Mesenchymal stem cell (in vitro differentiated cells and primary cell): ENCODE data around the gene TKTL1.

Experiments
- DNase-seq: peaks from one replicate; pipeline ENCODE4 v3.0.0-alpha.2; 2013
- H2AFZ ChIP-seq: one replicate; pipeline ENCODE4 v1.6.1; 2013; ENCODE audit warnings: low read depth, mild to moderate bottlenecking, control low read depth, inconsistent platforms, low read length, moderate library complexity
- H2AK5ac ChIP-seq: 2 replicates; pipeline ENCODE4 v1.6.1; 2013; ENCODE audit warnings: low read length, moderate library complexity, mild to moderate bottlenecking, inconsistent platforms; ENCODE audit not compliant: severe bottlenecking
- H2BK120ac ChIP-seq: one replicate; pipeline ENCODE4 v1.6.1; 2013; ENCODE audit warnings: low read depth, mild to moderate bottlenecking, inconsistent platforms, low read length, moderate library complexity
- H2BK12ac ChIP-seq, 2 experiments: one replicate each; pipeline ENCODE4 v1.6.1; 2013; ENCODE audit warnings: inconsistent platforms in 2 of 2, low read length in 2 of 2, mild to moderate bottlenecking in 2 of 2, moderate library complexity in 2 of 2, control low read depth in 1 of 2
- H2BK15ac ChIP-seq: one replicate; pipeline ENCODE4 v1.6.1; 2013; ENCODE audit warnings: mild to moderate bottlenecking, low read depth, inconsistent platforms; ENCODE audit not compliant: poor library complexity, severe bottlenecking
- H2BK5ac ChIP-seq: 2 replicates; pipeline ENCODE4 v1.6.1; 2013; ENCODE audit warnings: low read depth, mild to moderate bottlenecking, low read length, control low read depth, inconsistent platforms; ENCODE audit not compliant: poor library complexity, severe bottlenecking
- H3K14ac ChIP-seq, 2 experiments: one replicate each; pipeline ENCODE4 v1.6.1; 2013; ENCODE audit warnings: inconsistent platforms in 2 of 2, low read length in 2 of 2, control low read depth in 1 of 2, mild to moderate bottlenecking in 1 of 2, moderate library complexity in 1 of 2
- H3K18ac ChIP-seq, 2 experiments: one replicate each; pipeline ENCODE4 v1.6.1; 2013; ENCODE audit warnings: inconsistent platforms in 2 of 2, low read length in 2 of 2, control low read depth in 1 of 2, low read depth in 1 of 2, mild to moderate bottlenecking in 1 of 2
- H3K23ac ChIP-seq, 2 experiments: one replicate each; pipeline ENCODE4 v1.6.1; 2013; ENCODE audit warnings: inconsistent platforms in 2 of 2, low read length in 2 of 2, mild to moderate bottlenecking in 2 of 2, moderate library complexity in 2 of 2, control low read depth in 1 of 2
- H3K27ac ChIP-seq: 2 replicates; pipeline ENCODE4 v1.5.1; 2013; ENCODE audit warnings: mild to moderate bottlenecking, moderate library complexity, low read length, control low read depth, inconsistent platforms; ENCODE audit not compliant: poor library complexity, severe bottlenecking
- H3K27me3 ChIP-seq, 2 experiments: 2 replicates each; pipeline versions ENCODE4 v1.6.1 to v1.7.0; 2013; ENCODE audit warnings: low read length in 2 of 2, mild to moderate bottlenecking in 2 of 2, moderate library complexity in 2 of 2, control low read depth in 1 of 2, inconsistent platforms in 1 of 2; ENCODE audit not compliant: control insufficient read depth in 1 of 2, insufficient read depth in 1 of 2
- H3K36me3 ChIP-seq, 2 experiments: 2 replicates each; pipeline versions ENCODE4 v1.6.1 to v1.7.0; 2013; ENCODE audit warnings: low read length in 2 of 2, control low read depth in 1 of 2, inconsistent platforms in 1 of 2, low read depth in 1 of 2, mild to moderate bottlenecking in 1 of 2; ENCODE audit not compliant: insufficient read depth in 2 of 2, control insufficient read depth in 1 of 2
- H3K4ac ChIP-seq, 2 experiments: one replicate each; pipeline ENCODE4 v1.6.1; 2013; ENCODE audit warnings: inconsistent platforms in 2 of 2, low read length in 2 of 2, mild to moderate bottlenecking in 2 of 2, moderate library complexity in 2 of 2, control low read depth in 1 of 2, low read depth in 1 of 2
- H3K4me1 ChIP-seq: 2 replicates; pipeline ENCODE4 v1.6.1; 2013; ENCODE audit warnings: low read depth, low read length, control low read depth; ENCODE audit not compliant: control insufficient read depth, insufficient read depth
- H3K4me2 ChIP-seq: 2 replicates; pipeline ENCODE4 v1.6.1; 2013; ENCODE audit warnings: low read length, mild to moderate bottlenecking, inconsistent platforms; ENCODE audit not compliant: poor library complexity, severe bottlenecking
- H3K4me3 ChIP-seq, 2 experiments: 2 replicates each; pipeline versions ENCODE4 v1.5.1 to v1.7.0; 2013; ENCODE audit warnings: low read length in 2 of 2, mild to moderate bottlenecking in 2 of 2, control low read depth in 1 of 2, low read depth in 1 of 2; ENCODE audit not compliant: insufficient read depth in 1 of 2
- H3K79me1 ChIP-seq: replicated peaks from 2 replicates; pipeline ENCODE4 v1.6.1; 2013; ENCODE audit warnings: mild to moderate bottlenecking, control low read depth, low read length, inconsistent platforms; ENCODE audit not compliant: poor library complexity, severe bottlenecking
- H3K9ac ChIP-seq: 2 replicates; pipeline ENCODE4 v1.7.0; 2013; ENCODE audit warnings: mild to moderate bottlenecking, low read length, moderate library complexity
- H3K9me3 ChIP-seq: 2 replicates; pipeline ENCODE4 v1.7.0; 2013; ENCODE audit warnings: mild to moderate bottlenecking, low read length; ENCODE audit not compliant: control insufficient read depth
- H4K8ac ChIP-seq: one replicate; pipeline ENCODE4 v1.6.1; 2013; ENCODE audit warnings: inconsistent platforms, mild to moderate bottlenecking, low read length, moderate library complexity
- H4K91ac ChIP-seq: one replicate; pipeline ENCODE4 v1.6.1; 2013; ENCODE audit warnings: mild to moderate bottlenecking, low read length, inconsistent platforms
- WGBS: methylation state at CpG from one replicate; pipeline ENCODE4 v1.1.7; 2013; ENCODE audit warnings: mixed read lengths; 5-methylcytosine and 5-hydroxymethylcytosine counted together

The TKTL1 gene

DNA sequence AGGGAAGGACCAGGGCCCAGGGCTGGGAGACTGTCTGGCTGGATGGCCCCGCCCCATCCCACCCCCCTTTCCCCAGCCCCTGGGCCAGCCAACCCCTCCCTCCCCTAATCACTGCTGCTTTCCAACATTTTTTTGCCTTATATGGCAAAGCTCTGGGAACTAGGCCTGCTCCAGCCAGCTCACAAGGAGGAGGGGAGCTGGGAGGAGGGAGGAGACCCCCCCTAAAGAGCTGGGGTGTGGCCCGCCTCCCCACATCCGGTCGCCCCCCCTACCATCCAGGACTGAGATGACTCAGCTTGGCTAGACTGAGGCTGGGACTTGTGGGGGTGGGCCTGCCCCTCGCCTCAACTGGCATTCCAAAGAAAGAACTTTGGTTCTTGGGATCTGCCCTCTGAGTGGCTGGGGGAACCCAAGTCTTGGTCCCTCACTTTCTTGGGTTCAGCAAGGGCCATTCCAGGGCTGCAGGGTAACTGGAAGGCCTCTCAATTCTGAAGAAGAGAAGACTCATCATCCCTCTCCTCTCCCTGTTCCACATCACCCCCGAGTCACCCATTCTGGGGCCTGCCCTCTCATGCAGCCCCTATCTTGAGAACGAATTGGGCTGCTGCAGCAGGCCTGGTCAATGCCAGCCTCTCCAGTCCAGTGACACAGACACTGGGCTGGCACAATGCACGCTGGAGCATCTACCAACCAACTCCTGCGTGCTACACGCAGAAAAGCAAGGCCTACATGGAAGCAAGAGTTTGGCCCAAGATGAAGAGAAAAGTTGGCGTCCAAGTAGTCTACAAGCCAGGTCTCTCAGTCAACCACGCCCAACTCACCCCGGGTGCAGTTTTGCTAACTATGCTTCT, 74.1 kb downstream of the TKTL1 start:
- DNase-seq = peak; percentile 95
- no peaks in the 10 kb centered on the region for H3K9me3 ChIP-seq
- H3K9ac ChIP-seq = peak overlapping the region; percentile 98
- H3K4me1 ChIP-seq = peaks cover 48% of the 10 kb centered on the region
- peak overlapping the region; percentile 89 for H3K4me2 ChIP-seq
- peak overlapping the region in 1 of 2 experiments; percentile 59 for H3K23ac ChIP-seq
- H3K36me3 ChIP-seq = peaks cover 30 to 48% of the 10 kb centered on the region in 2 experiments
- peak overlapping the region; percentile 93 for H2BK120ac ChIP-seq
- H3K4ac ChIP-seq = peak overlapping the region; percentile 97 to 98
- H3K18ac ChIP-seq = peak overlapping the region; percentile 98
- peak overlapping the region; percentile 73 to 91 for H3K4me3 ChIP-seq
- H3K27me3 ChIP-seq = no peaks in the 10 kb centered on the region
- WGBS = 2% methylated on average over 6 of the region's 13 CpGs
- H2AFZ ChIP-seq = no peak overlapping the region
- peak overlapping the region; percentile 100 for H3K27ac ChIP-seq
- peak overlapping the region; percentile 99 for H2BK5ac ChIP-seq
- H4K8ac ChIP-seq = peak overlapping the region; percentile 89
- no peaks in the 10 kb centered on the region for H3K79me1 ChIP-seq
- H2BK12ac ChIP-seq = peak overlapping the region; percentile 63 to 84
- peak overlapping the region; percentile 99 for H4K91ac ChIP-seq
- peak overlapping the region; percentile 67 for H2BK15ac ChIP-seq
- H3K14ac ChIP-seq = peak overlapping the region in 1 of 2 experiments; percentile 97
- peak overlapping the region; percentile 96 for H2AK5ac ChIP-seq

- Histone ChIP-seq H3K27me3 (no peaks in the 10 kb centered on the region), H3K9me3 (no peaks in the 10 kb centered on the region), H4K91ac (peak overlapping the region; percentile 97), H3K14ac (peak overlapping the region in 1 of 2 experiments; percentile 75), H2BK5ac (peak overlapping the region; percentile 82), H3K4ac (peak overlapping the region; percentile 97 to 98), H3K23ac (peak overlapping the region in 1 of 2 experiments; percentile 59), H3K36me3 (peaks cover 22 to 40% of the 10 kb centered on the region in 2 experiments), H3K4me3 (peak overlapping the region; percentile 73 to 91), H2AK5ac (no peak overlapping the region), H3K4me2 (peak overlapping the region; percentile 89), H2BK15ac (peak overlapping the region; percentile 67), H3K27ac (peak overlapping the region; percentile 100), H3K9ac (peak overlapping the region; percentile 98), H2BK12ac (peak overlapping the region in 1 of 2 experiments; percentile 42), H2BK120ac (peak overlapping the region; percentile 79), H3K18ac (peak overlapping the region; percentile 92 to 98), H3K79me1 (no peaks in the 10 kb centered on the region), H4K8ac (peak overlapping the region; percentile 89), H3K4me1 (peaks cover 41% of the 10 kb centered on the region), H2AFZ (no peak overlapping the region)
- 0% methylated on average over 14 of the region's 63 CpGs for WGBS
- no peak for DNase-seq
Observed at GRCh38 chrX:154370300-154371016, 74.9 kb downstream of the TKTL1 start.

DNA sequence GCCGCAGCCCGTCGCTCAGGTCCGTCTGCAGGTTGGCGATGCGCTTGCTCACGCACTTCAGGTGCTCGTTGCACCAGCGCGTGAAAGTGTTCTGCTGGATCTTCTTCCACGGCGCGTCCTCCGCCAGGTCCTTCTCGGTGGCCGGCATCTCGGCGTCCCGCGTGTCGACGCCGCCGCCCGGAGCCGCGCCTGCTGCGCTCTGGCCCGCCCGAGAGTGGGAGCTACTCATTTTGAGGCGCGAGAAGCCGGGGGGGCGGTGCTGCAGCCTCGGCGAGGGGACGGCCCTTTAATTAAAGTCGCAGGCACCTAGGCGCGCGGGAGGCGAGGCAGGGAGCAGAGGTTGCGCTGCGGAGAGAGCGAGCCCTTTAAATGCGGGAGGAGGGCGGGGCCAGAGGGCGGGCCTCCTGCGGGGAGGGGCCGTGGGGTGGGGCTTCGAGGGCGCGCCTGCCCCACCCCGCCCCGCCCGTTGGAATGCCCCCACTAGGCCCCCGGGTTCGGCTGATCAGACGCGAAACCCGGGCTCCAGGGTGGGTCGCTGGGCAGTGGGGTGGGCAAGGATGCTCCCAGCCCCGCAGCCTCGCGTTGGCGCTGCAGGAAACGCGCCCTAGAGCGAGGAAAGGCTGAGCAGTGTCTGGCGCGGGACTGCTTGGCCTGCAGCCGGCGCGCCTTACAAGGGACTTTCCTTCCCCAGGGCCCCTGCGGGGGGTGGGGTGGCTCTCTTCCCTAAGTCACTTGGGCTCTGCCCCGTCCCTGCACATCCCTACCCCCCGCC, 75.6 kb downstream of the TKTL1 start:
- no peaks in the 10 kb centered on the region for H3K79me1 ChIP-seq
- WGBS = under 1% methylated on average over 40 of the region's 77 CpGs
- peak overlapping the region; percentile 98 for H3K9ac ChIP-seq
- no peaks in the 10 kb centered on the region for H3K27me3 ChIP-seq
- no peak overlapping the region for H2AK5ac ChIP-seq
- H3K4me1 ChIP-seq = peaks cover 35% of the 10 kb centered on the region
- H2AFZ ChIP-seq = no peak overlapping the region
- H3K18ac ChIP-seq = peak overlapping the region; percentile 92 to 98
- peak overlapping the region; percentile 73 for H4K91ac ChIP-seq
- H3K4me3 ChIP-seq = peak overlapping the region; percentile 73 to 91
- H3K4me2 ChIP-seq = peak overlapping the region; percentile 53
- H2BK120ac ChIP-seq = peak overlapping the region; percentile 79
- no peaks in the 10 kb centered on the region for H3K9me3 ChIP-seq
- H3K36me3 ChIP-seq = peaks cover 15 to 33% of the 10 kb centered on the region in 2 experiments
- H3K4ac ChIP-seq = peak overlapping the region in 1 of 2 experiments; percentile 73
- peak overlapping the region; percentile 54 for H4K8ac ChIP-seq
- DNase-seq = peak; percentile 93
- H3K27ac ChIP-seq = peak overlapping the region; percentile 80
- H2BK5ac ChIP-seq = peak overlapping the region; percentile 86
- H3K23ac ChIP-seq = peak overlapping the region in 1 of 2 experiments; percentile 34
- peak overlapping the region in 1 of 2 experiments; percentile 86 for H2BK12ac ChIP-seq
- H3K14ac ChIP-seq = peak overlapping the region in 1 of 2 experiments; percentile 53
- H2BK15ac ChIP-seq = peak overlapping the region; percentile 67
